ENCODE measurements around the gene ZNF280A. TPM values are rescaled to one million over a fixed set of nuclear protein-coding genes. Genes with fewer than 3 reads are reported as not detected.
"Not testable (repeated sequence)": the region's sequence is repeated elsewhere in the genome, so short reads cannot be mapped to it uniquely, and the experiment has no call there.

The ZNF280A gene
- polyA plus RNA-seq, 1 donor = 0.26 TPM

- no peak for DNase-seq
Measured at GRCh38 chr22:22545084-22545483, 25.0 kb upstream of the ZNF280A start.

- DNase-seq = no peak
Measured at GRCh38 chr22:22538226-22538989, 18.3 kb upstream of the ZNF280A start.

GRCh38 chr22:22536916-22537315, 16.8 kb upstream of the ZNF280A start:
- no peak for DNase-seq

GRCh38 chr22:22536515-22536914, 16.4 kb upstream of the ZNF280A start:
- no peak for DNase-seq

DNA sequence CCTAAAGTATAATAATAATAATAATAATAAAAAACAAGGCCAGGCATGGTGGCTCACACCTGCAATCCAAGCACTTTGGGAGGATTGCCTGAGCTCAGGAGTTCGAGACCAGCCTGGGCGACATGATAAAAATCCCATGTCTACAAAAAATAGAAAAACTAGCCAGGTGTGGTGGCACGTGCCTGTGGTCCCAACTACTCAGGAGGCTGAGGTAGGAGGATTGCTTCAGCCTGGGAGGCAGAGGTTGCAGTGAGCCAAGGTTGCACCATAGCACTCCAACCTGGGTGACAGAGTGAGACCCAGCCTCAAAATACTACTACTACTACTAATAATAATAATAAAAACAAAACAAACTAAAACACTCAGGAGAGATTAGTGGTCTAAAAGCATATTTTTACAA, 15.6 kb upstream of the ZNF280A start:
- no peak for DNase-seq

DNA sequence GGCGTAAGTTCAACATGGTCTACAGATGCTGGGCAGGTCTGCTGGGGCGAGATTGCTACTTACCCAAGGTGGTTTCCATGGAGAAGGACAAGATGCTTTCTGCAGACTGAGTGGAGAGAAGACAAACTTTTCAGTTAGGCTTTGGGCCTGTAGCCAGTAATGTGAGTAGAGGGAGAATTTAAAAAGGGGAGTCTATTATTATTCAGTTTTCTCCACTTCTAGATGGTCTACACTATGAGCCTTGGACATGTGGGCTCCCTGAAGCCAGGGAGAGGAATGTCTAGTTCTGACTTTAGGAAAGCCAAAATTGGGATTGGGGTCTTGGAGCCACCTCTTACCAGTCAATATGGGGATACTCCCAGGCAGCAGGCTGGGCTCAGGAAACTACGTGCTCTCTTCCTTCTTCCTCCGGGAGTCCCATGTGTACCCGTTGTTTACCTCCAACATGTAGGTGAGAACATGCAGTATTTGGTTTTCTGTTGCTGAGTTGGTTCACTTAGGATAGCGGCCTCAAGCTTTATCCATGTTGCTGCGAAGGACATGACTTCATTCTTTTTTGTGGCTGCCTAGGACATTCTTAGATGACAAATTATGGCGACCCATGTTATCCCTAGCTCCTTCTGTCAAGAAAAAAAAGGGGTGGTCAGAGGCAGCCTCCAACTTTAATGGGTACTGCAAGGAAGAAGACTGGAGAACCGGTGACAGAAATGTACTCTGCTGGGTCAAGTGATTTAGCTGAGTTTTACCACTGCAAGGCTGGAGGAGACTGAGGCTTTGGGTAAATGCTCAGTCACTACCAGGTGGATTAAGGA, 14.7 kb upstream of the ZNF280A start:
- DNase-seq = no peak

DNA sequence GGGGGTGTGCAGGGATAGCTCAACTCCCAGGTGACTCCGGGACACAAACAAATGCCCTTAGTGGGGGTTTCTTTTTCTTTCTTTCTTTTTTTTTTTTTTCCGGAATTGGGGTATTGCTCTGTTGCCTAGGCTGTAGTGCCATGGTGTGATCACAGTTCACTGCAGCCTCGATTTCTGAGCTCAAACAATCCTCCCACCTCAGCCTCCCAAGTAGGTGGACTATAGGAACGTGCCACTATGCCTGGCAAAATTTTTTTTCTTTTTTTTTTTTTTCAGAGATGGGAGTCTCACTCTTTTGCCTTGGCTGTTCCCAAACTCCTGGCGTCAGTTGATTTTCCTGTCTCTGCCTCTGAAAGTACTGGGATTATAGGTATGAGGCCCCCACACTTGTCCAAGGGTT, 13.8 kb upstream of the ZNF280A start:
- DNase-seq = no peak

DNA sequence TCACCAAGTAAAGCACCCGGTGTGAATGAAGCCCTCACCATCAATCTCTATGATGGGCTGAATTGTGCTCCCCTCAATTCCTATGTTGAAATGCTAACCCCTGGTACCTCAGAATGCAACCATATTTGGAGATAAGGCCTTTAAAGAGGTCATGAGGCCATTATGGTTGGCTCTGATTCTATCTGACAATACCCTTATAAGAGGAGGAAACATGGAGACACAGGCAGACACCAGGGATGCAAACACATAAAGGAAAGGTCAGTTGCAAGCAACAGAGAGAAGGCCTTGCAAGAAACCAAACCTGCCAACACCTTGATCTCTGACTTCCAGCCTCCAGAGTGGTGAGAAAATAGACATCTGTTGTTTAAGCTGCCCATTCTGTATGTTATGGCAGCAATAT, 13.3 kb upstream of the ZNF280A start:
- DNase-seq = no peak

- not testable (repeated sequence) for DNase-seq
Measured at GRCh38 chr22:22532547-22533071, 12.5 kb upstream of the ZNF280A start.

- no peak for DNase-seq
Measured at GRCh38 chr22:22531770-22532546, 11.9 kb upstream of the ZNF280A start.

DNA sequence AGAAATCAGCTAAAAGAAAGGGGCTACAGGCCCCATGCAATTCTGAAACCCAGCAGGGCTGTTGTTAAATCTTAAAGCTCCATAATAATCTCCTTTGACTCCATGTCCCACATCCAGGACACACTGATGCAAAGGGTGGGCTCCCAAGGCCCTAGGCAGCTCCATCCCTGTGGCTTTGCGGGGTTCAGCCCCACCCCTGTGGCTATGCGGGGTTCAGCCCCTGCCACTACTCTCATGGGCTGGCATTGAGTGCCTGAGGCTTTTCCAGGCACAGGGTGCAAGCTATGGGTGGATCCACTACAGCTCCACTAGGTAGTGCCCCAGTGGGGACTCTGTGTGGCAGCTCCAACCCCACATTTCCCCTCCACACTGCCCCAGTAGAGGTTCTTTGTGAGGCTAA, 8.7 kb upstream of the ZNF280A start:
- DNase-seq = no peak

DNA sequence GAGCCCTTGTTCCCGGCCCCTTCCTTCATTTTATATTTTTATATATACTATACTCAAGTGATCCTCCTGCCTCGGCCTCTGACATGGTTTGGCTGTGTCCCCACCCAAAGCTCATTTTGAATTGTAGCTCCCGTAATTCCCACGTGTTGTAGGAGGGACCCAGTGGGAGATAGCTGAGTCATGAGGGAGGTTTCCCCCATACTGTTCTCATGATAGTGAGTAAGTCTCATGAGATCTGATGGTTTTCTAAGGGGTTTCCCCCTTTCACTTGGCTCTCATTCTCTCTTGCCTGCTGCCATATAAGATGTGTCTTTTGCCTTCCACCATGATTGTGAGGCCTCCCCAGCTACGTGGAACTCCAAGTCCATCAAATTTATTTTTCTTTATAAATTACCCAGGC, 7.2 kb upstream of the ZNF280A start:
- no peak for DNase-seq

DNA sequence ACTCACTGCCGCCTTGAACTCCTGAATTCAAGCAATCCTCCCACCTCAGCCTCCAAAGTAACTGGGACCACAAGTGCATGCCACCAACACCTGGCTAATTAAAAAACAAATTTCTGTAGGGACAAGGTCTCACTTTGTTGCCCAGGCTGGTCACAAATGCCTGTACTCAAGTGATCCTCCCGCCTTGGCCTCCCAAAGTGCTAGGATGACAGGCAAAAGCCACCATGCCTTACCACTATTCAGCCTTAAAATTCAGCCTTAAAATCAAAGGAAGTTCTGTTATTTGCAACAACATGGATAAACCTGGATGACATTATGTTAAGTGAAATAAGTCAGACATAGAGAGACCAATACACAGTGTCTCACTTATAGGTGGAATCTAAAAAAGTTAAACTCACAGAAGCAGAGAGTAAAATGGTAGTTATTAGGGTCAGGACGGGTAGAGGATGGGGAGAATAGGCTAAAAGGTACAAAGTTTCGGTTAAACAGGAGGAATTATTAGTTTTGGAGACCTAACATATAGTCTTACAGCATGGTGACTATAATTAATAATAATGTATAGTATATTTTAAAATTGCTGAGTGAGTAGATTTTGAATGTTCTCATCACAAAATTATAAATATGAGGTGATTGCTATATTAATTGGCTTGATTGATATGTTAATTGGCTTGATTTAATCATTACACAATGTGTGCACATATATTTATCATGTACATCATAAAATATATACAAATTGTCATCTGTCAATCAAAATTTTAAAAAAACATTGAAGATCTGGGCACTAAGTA, 6.2 kb upstream of the ZNF280A start:
- DNase-seq = no peak

- DNase-seq = no peak
Measured at GRCh38 chr22:22523494-22523893, 3.4 kb upstream of the ZNF280A start.

DNA sequence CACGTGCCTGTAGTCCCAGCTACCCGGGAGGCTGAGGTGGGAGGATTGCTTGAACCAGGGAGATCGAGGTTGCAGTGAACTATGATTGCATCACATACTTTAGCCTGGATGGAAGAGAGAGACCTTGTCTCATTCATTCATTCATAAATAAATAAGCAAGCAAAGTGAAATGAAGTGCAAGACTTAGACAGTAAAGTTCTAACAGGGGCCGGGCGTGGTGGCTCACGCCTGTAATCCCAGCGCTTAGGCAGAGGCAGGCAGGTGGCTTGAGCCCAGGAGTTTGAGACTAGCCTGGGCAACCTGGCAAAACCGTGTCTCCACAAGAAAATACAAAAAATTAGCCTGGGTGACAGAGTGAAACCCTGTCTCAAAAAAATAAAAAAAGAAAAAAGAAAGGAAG, 1.6 kb upstream of the ZNF280A start:
- DNase-seq = no peak

GRCh38 chr22:22520667-22521602, 865 bp upstream of the ZNF280A start:
- DNase-seq = no peak

GRCh38 chr22:22519591-22519990, 479 bp downstream of the ZNF280A start:
- DNase-seq = no peak

- no peak for DNase-seq
Measured at GRCh38 chr22:22516992-22517391, 3.1 kb downstream of the ZNF280A start.

DNA sequence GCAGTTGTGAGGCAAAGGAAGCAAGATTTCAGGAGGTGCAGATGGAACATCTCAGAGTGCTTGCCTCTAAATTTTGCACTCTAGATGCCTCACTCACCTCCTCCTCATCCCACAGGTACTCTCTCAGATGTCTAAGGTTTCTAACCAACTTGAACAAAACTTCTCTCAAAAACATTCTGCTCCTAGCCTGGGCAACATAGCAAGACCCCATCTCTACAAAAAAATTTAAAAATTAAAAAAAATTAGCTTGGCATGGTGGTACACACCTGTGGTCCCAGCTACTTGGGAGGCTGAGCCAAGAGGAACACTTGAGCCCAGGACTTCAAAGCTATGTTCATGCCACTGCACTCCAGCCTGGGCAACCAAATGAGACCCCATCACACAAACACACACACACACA, 4.2 kb downstream of the ZNF280A start:
- DNase-seq = no peak

- DNase-seq = not testable (repeated sequence)
Measured at GRCh38 chr22:22514431-22514830, 5.6 kb downstream of the ZNF280A start.

DNA sequence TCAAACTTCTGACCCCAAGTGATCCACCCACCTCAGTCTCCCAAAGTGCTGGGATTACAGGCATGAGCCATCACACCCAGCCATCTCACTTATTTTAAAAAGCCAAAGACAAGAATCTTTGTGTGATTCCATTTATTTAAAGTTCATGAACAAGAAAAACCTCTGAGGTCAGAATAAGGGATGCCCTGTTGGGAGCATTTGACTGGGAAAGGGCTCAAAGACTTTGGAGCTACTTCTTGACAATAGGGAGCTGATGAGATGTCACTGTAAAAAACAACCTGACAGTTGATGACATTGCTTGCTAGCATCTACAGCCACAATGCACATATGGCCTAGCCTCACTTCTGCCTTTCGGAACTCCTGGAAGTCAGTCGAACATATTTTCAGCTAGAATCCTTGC, 6.5 kb downstream of the ZNF280A start:
- no peak for DNase-seq
